Raji (cell line): Measurements from ENCODE around the gene BRF1.
A peak's percentile ranks its signal among the peaks of the same experiment; 100 is the strongest.

Source experiments
- POLR2A ChIP-seq: IDR thresholded peaks from 2 replicates; pipeline ENCODE4 v1.6.1; 2011; ENCODE audit warnings: low read depth, low read length, control low read depth; ENCODE audit not compliant: insufficient read depth

Gene BRF1

GRCh38 chr14:105248368-105249181 is 52.2 kb downstream of the BRF1 start, which contains the start of gene BTBD6:
TSS of gene BTBD6 (plus strand) at chr14:105248533. CDS start at chr14:105248712, 179 bp downstream.
- TF ChIP-seq POLR2A, result peak; percentile 84

GRCh38 chr14:105247715-105248367 is 53.0 kb downstream of the BRF1 start:
- TF ChIP-seq POLR2A, result no peak

DNA sequence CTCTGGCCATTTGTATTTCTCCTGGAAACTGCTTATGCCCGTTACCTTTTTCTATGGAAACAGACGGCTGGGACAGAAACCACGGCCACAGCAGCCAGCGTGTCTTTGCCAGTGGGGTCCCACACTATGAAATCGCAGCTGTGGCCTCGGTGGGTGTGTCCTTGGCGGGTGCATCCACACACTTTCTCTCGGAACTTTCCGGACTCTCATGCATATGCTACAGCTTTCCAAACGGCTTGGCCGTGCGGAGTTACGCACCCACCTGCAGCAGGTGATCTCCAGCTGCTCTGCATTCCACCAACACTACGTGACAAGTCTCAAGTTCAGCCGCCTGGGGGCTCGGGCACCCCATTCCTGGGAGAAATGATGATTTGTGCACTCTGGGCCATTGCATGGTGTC is 53.8 kb downstream of the BRF1 start:
- TF ChIP-seq POLR2A, result no peak

GRCh38 chr14:105244334-105244733 is 56.5 kb downstream of the BRF1 start:
- TF ChIP-seq POLR2A, result no peak

DNA sequence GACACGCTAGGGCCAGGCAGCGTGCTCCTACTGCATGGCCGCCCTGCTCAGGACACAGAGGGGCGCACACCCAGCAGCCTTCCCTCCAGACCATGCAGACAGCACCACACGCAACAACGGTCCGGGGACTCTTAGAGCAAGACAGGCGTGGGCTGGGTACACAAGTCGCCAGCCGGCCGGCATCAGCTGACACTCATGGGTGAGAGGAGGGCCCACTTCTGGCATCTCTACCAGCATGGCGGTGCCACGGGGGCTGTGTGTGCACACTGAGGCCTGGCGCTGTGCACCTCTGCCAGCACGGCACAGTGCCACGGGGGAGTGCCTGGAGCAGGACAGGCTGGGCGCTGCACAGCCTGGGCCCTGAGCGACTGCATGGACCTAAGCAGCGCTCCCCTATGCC is 59.2 kb downstream of the BRF1 start:
- no peak for TF ChIP-seq POLR2A

GRCh38 chr14:105240811-105241576 is 59.8 kb downstream of the BRF1 start:
- TF ChIP-seq POLR2A, result no peak

GRCh38 chr14:105229099-105229655 is 71.6 kb downstream of the BRF1 start:
- no peak for TF ChIP-seq POLR2A

DNA sequence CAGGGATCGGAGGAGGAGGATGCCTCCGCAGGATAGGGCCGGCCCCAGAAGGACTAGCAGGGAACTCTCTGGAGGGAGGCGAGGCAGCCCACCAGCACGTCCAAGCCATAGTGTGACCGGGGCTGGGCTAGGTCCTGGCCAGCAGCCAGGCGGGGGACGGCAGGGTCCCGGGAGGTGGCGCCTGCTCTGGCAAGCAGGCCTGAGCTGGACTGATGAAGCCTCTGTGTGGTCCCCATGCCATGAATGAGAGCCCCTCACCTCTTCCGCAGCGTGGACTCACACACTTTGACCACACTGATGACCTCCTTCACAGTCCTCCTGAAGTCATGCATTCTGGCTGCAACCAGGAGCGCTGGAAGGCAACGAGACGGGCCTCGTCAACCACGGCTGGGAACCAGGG is 72.2 kb downstream of the BRF1 start:
- no peak for TF ChIP-seq POLR2A

DNA sequence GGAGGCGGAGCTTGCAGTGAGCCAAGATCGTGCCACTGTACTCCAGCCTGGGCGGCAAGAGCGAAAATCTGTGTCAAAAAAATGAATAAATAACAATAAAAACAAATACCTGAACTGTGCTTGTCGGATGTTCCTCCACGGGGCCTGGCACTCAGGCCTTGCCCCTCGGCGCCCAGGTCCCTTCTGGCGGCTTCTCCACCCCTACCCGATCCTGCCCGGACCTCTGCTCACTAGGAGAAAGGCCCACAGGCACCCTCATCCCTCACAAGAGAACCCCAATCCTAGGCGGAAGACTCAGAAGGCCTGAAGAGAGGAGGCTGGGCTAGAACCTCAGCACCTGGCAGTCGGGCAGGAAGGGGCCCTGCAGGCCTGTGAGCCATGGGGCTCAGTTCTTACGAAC is 73.5 kb downstream of the BRF1 start:
- no peak for TF ChIP-seq POLR2A

GRCh38 chr14:105226198-105226597 is 74.6 kb downstream of the BRF1 start:
- no peak for TF ChIP-seq POLR2A

DNA sequence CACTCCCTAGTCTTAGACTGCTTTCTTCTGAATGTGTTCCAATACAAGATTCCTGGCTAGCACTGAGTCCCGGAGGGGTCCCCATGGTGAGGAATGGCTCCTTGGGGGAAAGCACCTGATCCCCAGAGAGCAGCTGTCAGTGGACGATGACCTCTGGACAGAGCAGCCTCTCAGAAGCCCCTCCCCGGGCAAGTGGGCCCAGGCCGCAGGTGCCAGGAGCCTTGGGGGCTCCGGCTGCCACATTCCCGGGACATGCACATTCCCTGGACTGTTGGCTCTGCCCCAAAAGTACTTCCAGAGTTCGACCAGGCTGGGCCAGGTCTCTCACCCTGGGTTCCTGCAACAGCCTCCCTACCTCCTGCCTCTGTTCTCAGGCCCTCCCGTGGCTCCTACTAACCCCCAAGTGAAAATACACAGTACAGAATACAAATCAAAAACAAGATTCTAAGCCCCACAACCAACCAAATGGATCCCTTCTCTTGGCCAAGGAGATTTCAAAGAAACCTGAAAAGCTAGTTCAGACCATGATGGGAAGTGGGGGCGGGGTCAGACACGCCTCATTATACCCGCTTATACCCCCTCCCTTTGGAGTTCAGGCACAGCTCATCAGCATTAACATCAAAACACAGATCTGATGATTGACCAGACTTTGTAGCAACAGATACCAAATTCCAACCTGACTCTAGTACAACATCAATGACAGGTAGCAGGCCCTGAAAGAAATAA is 75.8 kb downstream of the BRF1 start:
- TF ChIP-seq POLR2A, result no peak

DNA sequence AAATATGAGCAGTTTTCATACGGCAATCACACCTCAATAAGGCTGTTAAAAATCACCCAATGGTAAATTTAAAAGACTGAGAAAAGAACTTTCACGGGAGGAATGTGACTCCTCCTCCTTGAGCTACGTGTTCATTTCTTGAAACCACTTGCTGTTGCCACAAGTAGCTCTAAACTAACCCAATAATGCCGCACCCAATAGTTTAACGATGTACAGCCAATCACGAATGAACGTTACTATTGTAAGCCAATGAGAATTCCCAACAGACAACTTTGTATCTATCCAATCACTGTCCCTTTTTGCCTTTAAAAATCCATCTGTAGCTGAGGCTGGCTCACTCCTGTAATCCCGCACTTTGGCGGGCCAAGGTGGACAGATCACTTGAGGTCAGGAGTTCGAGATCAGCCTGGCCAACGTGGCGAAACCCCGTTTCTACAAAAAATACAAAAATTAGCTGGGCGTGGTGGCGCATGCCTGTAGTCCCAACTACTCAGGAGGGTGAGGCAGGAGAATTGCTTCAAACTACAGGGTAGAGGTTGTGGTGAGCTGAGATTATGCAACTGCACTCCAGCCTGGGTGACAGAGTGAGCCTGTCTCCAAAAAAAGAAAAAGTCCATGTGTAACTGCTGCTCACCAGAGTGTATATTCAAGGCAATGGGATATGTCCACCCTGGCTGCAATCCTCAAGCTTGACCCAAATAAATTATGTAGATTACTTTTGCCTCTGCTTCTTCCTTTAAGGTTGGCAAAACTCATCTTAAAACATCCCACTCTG is 76.8 kb downstream of the BRF1 start:
- no peak for TF ChIP-seq POLR2A

DNA sequence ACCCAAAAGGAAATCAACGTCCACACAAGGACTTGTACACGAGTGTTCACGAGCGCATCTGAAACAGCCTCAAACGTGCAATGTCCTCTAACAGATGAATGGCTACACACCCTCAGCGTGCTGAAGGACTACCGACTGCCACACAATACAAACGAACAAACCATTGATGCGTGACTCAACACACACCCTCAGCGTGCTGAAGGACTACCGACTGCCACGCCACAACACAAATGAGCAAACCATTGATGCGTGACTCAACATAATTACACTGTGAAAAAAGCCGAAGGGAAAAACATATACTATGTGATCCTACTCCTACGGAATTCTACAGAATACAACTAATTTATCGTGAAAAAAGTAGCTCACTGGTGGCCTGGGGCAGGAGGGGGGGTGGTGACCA is 77.5 kb downstream of the BRF1 start:
- no peak for TF ChIP-seq POLR2A

DNA sequence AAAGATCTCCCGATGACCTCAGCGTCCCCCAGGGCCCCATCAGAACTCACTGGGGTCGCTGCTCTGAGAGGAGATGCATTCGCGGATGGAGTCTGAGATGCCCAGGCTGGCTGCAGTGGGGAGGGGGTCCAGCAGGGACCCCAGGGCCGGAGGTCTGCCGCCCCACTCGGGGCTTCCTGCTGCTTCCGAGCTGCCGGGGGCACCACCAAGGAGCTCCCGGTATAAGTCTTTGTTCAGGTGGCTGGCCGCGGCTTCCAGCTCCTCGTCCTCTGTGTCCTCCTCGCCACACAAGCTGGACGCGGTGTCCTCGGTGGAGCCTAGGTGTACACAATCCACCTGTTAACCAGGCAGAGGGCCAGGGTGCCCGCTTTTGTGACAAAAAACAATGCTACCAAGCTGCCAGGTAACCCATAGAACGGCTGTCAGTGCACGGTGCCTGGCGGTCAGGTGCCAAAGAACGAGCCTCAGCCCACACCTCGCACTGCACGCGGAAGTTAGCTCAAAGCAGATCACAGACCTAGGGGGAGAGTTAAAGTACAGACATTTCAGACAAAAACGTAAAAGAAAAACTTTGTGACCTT is 79.1 kb downstream of the BRF1 start:
- TF ChIP-seq POLR2A, result no peak
